Peyer's patch (tissue), 4 donors: ENCODE measurements around the gene CARD10. TPM values are rescaled to one million over a fixed set of nuclear protein-coding genes. Genes with fewer than 3 reads are reported as not detected.

ENCODE experiments used
- DNase-seq, 3 donors: peaks; one replicate each; pipeline ENCODE4 v3.0.0-alpha.2; 2017 to 2019
- H3K27ac ChIP-seq, 4 donors: fragments of 200-600 bp; sonication (generic); one replicate each; pipeline ENCODE4 v1.5.1; 2016 to 2019
- H3K27me3 ChIP-seq, 2 donors: fragments of 200-600 bp; sonication (generic); one replicate each; pipeline ENCODE4 v1.5.1; 2019
- H3K36me3 ChIP-seq, 3 donors: fragments of 200-600 bp; sonication (generic); one replicate each; pipeline ENCODE4 v1.5.1; 2016 to 2019
- H3K4me1 ChIP-seq, 4 donors: fragments of 200-600 bp; sonication (generic); one replicate each; pipeline ENCODE4 v1.5.1; 2016 to 2019
- H3K4me3 ChIP-seq, 4 donors: fragments of 200-600 bp; sonication (generic); 1 replicate in 3 of 4; 2 replicates in 1 of 4; pipeline ENCODE4 v1.5.1; 2016 to 2019; ENCODE audit warnings: mild to moderate bottlenecking in 1 of 4
- H3K9me3 ChIP-seq, 4 donors: fragments of 200-600 bp; sonication (generic); one replicate each; pipeline ENCODE4 v1.5.1; 2016 to 2019; ENCODE audit warnings: mild to moderate bottlenecking in 1 of 4
- CTCF ChIP-seq, 6 experiments: fragments of 450-650 bp in 4 of 6; fragments of 200-600 bp in 2 of 6; sonication (generic) in 1 of 6; IDR thresholded peaks; one replicate each; pipeline ENCODE4 v1.5.1; 2017 to 2019; ENCODE audit warnings: antibody characterized with exemption in 6 of 6, mild to moderate bottlenecking in 3 of 6, moderate library complexity in 1 of 6
- POLR2A ChIP-seq, 2 donors: fragments of 450-650 bp; IDR thresholded peaks; one replicate each; pipeline ENCODE4 v1.5.1; 2017; ENCODE audit warnings: antibody characterized with exemption in 2 of 2, mild to moderate bottlenecking in 2 of 2, moderate library complexity in 2 of 2
- total RNA-seq, 4 donors: library from RNA; depleted of rRNA; stranded (reverse); fragments of >200 nt; gene quantifications; one replicate each; pipeline ENCODE4 v1.1.0, GENCODE V29; 2016

The CARD10 gene
- total RNA-seq, 4 donors from 2014 or later, result 74.3 to 142 (median 123) TPM

DNA sequence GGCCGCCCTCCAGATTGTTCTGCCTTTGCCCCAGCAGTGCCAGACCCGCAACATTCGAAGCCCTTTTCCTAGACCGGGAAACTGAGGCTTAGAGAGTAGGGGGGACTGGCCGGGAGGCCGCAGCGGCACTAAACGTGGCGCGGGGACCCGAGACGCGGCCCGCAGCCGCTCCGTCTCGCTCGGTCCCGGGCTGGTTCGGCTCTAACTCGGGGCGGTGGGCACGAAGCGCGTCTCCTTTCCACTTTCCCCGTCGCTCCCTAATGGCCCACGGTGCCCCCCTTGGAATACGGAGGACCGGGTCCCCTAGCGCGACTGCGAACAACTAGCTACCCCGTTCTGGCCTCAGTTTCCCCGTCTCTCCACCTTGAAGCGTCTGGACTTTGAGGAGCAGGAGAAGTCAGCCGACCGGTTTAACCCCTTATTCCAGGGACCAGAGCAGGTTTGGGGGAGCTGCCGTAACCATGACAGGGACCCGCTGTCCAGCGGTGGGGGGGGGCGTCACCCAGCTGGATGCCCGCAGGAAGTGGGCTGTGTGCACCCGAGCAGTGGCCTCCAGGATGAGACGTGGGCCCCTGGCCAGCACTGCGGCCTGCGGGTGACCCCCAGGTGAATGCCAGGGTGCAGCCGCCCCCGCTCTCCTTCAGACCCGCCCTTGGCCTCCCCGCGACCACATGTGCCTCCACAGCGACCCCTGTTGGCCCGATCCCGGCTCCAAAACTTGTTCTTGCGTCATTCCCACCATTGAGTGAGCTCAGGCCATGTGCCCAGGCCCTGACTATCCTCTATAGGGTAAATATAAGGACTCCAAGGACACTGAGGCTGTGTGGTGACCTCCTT, 42.2 kb upstream of the CARD10 start:
- Histone ChIP-seq H3K4me3 (peak overlapping the region; percentile 59 to 77 (median 64)), H3K27ac (peak overlapping the region; percentile 78 to 98 (median 96)), H3K4me1 (peaks cover 0 to 56% (median 32%) of the 10 kb centered on the region in 4 donors), H3K36me3 (peaks cover 0 to 5% (median 0%) of the 10 kb centered on the region in 3 donors), H3K9me3 (no peaks in the 10 kb centered on the region), H3K27me3 (no peaks in the 10 kb centered on the region)
- peak; percentile 78 to 95 (median 94) for DNase-seq
- TF ChIP-seq POLR2A (IDR thresholded peaks at IDR 0.05) (peak in 1 of 2 donors; percentile 30), CTCF (IDR thresholded peaks at IDR 0.05) (peak; percentile 37 to 89 (median 80))

DNA sequence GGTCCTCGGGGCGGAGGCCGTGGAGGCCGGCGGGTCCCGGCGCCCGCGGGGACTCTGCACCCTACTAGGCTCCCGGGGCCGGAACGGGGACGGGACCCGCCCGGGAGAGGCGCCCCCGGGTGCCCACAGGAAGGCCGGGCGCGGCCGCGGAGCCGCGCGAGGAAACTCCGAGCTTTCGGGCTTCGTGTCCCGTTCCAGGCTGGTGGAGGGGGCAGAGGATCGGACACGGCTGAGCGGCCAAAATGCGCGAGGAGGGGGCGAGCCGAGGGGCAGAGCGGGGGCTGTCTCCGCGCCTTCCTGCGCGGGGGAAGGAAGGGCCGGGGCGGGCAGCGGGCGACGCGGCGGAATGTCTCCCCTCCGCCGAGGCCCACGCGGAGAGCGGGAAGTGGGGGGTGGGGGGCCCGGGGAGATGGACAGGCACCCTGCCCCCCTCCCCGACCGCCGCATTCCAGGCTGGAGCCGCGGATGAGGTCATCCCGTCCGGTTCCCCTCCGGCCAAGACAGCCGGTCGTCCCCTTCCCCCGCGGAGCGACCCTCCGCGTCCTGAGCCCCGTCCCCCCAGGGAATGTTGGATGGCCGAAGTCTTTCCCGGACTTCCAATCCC, 41.5 kb upstream of the CARD10 start:
- Histone ChIP-seq H3K9me3 (no peaks in the 10 kb centered on the region), H3K27ac (peak overlapping the region; percentile 78 to 98 (median 96)), H3K4me1 (peaks cover 0 to 49% (median 25%) of the 10 kb centered on the region in 4 donors), H3K27me3 (no peaks in the 10 kb centered on the region), H3K36me3 (no peaks in the 10 kb centered on the region), H3K4me3 (peak overlapping the region; percentile 59 to 77 (median 64))
- TF ChIP-seq POLR2A (IDR thresholded peaks at IDR 0.05), result no peak
- TF ChIP-seq CTCF (IDR thresholded peaks at IDR 0.05), result no peak
- DNase-seq, result no peak

GRCh38 chr22:37559901-37560607, 40.8 kb upstream of the CARD10 start, which contains the start of gene CDC42EP1:
CDC42EP1 (plus strand) TSS chr22:37560480; CDS start chr22:37566350, 5,870 bp downstream.
- TF ChIP-seq POLR2A (IDR thresholded peaks at IDR 0.05), result peak; percentile 23 to 71
- no peak for TF ChIP-seq CTCF (IDR thresholded peaks at IDR 0.05)
- Histone ChIP-seq H3K27ac (peak within 1 kb of the TSS; percentile 78 to 98 (median 96)), H3K4me1 (peaks cover 0 to 42% (median 25%) of the 10 kb centered on the region in 4 donors), H3K36me3 (no peaks in the 10 kb centered on the region), H3K4me3 (peak within 1 kb of the TSS; percentile 59 to 77 (median 64)), H3K27me3 (no peaks in the 10 kb centered on the region), H3K9me3 (no peaks in the 10 kb centered on the region)
- peak in 2 of 3 donors; percentile 75 to 83 for DNase-seq

- no peak for DNase-seq
- H3K4me1 ChIP-seq, result peaks cover 0 to 37% (median 25%) of the 10 kb centered on the region in 4 donors
- no peaks in the 10 kb centered on the region for H3K36me3 ChIP-seq
- TF ChIP-seq POLR2A (IDR thresholded peaks at IDR 0.05) (no peak), CTCF (IDR thresholded peaks at IDR 0.05) (no peak)
- peak overlapping the region; percentile 78 to 98 (median 96) for H3K27ac ChIP-seq
- no peaks in the 10 kb centered on the region for H3K9me3 ChIP-seq
- H3K4me3 ChIP-seq, result peak overlapping the region in 3 of 4 donors; percentile 61 to 77 (median 68)
- no peaks in the 10 kb centered on the region for H3K27me3 ChIP-seq
These were observed 40.3 kb upstream of the CARD10 start for GRCh38 chr22:37559521-37559900.

- H3K4me3 ChIP-seq, result no peak overlapping the region
- H3K27ac ChIP-seq, result peak overlapping the region in 1 of 4 donors; percentile 41
- no peak for TF ChIP-seq POLR2A (IDR thresholded peaks at IDR 0.05)
- no peak for TF ChIP-seq CTCF (IDR thresholded peaks at IDR 0.05)
- no peak for DNase-seq
- no peaks in the 10 kb centered on the region for H3K9me3 ChIP-seq
- peaks cover 0 to 30% (median 24%) of the 10 kb centered on the region in 4 donors for H3K4me1 ChIP-seq
- H3K36me3 ChIP-seq, result no peaks in the 10 kb centered on the region
- H3K27me3 ChIP-seq, result no peaks in the 10 kb centered on the region
These were observed 39.6 kb upstream of the CARD10 start for GRCh38 chr22:37558815-37559214.
